ENCODE results near the gene LARP4B.

LARP4B gene

GRCh38 chr10:921471-922414 is 9.8 kb downstream of the LARP4B start:
- DNase-seq, result no peak

GRCh38 chr10:920450-920849 is 11.1 kb downstream of the LARP4B start:
- no peak for DNase-seq

- DNase-seq, result no peak
Measured at GRCh38 chr10:919481-919880, 12.0 kb downstream of the LARP4B start.

GRCh38 chr10:917999-918398 is 13.5 kb downstream of the LARP4B start:
- DNase-seq, result no peak

GRCh38 chr10:917416-917720 is 14.1 kb downstream of the LARP4B start:
- no peak for DNase-seq

- DNase-seq, result no peak
Measured at GRCh38 chr10:916716-917415, 14.6 kb downstream of the LARP4B start.

GRCh38 chr10:909831-910230 is 21.7 kb downstream of the LARP4B start:
- DNase-seq, result no peak

- no peak for DNase-seq
Measured at GRCh38 chr10:905972-906371, 25.5 kb downstream of the LARP4B start.

- no peak for DNase-seq
Measured at GRCh38 chr10:905503-905902, 26.0 kb downstream of the LARP4B start.

- DNase-seq, result no peak
Measured at GRCh38 chr10:904403-904802, 27.1 kb downstream of the LARP4B start.

GRCh38 chr10:898141-898540 is 33.4 kb downstream of the LARP4B start:
- no peak for DNase-seq

GRCh38 chr10:896982-897381 is 34.5 kb downstream of the LARP4B start:
- no peak for DNase-seq

- DNase-seq, result no peak
Measured at GRCh38 chr10:895324-895723, 36.2 kb downstream of the LARP4B start.

- no peak for DNase-seq
Measured at GRCh38 chr10:878895-879294, 52.6 kb downstream of the LARP4B start.

GRCh38 chr10:878333-878759 is 53.2 kb downstream of the LARP4B start:
- no peak for DNase-seq

GRCh38 chr10:876438-876837 is 55.1 kb downstream of the LARP4B start:
- no peak for DNase-seq

- no peak for DNase-seq
Measured at GRCh38 chr10:873020-873419, 58.5 kb downstream of the LARP4B start.

- DNase-seq, result no peak
Measured at GRCh38 chr10:871951-872403, 59.5 kb downstream of the LARP4B start.

- DNase-seq, result no peak
Measured at GRCh38 chr10:870564-871166, 60.8 kb downstream of the LARP4B start.

GRCh38 chr10:869171-869570 is 62.3 kb downstream of the LARP4B start:
- DNase-seq, result no peak

GRCh38 chr10:867807-868206 is 63.7 kb downstream of the LARP4B start:
- DNase-seq, result no peak

- no peak for DNase-seq
Measured at GRCh38 chr10:866577-866941, 64.9 kb downstream of the LARP4B start.

- no peak for DNase-seq
Measured at GRCh38 chr10:865924-866576, 65.5 kb downstream of the LARP4B start.
